GM18909 (cell line): ENCODE data around the gene KRT17.
"Not testable (repeated sequence)": the region's sequence is repeated elsewhere in the genome, so short reads cannot be mapped to it uniquely, and the experiment has no call there.

Experiments used
- ATAC-seq: cut with Tn5 transposase; IDR thresholded peaks from one replicate; pipeline ENCODE4 v1.9.1; 2021; ENCODE audit warnings: mild to moderate bottlenecking; ENCODE audit not compliant: unreplicated experiment, poor library complexity

The KRT17 gene

DNA sequence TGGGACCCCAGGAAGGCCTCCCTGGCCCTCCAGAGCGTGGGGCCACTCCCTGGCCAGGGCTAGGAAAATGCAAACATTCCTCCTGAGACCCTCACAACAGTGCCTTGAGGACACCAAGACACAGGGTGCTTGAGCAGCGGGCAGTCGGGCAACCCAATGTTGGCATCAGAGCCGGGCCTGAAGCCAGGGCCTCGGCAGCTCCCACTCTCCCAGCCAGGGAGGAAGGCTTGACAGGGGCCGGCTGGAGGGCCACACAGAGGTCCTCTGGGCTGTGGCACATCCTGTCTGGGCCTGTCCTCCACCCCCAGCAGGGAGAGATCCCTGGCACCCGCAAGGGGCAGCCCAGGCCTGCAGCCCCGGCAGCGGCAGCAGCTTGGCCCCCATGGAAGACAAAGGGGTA, 12.3 kb upstream of the KRT17 start:
- no peak for ATAC-seq

DNA sequence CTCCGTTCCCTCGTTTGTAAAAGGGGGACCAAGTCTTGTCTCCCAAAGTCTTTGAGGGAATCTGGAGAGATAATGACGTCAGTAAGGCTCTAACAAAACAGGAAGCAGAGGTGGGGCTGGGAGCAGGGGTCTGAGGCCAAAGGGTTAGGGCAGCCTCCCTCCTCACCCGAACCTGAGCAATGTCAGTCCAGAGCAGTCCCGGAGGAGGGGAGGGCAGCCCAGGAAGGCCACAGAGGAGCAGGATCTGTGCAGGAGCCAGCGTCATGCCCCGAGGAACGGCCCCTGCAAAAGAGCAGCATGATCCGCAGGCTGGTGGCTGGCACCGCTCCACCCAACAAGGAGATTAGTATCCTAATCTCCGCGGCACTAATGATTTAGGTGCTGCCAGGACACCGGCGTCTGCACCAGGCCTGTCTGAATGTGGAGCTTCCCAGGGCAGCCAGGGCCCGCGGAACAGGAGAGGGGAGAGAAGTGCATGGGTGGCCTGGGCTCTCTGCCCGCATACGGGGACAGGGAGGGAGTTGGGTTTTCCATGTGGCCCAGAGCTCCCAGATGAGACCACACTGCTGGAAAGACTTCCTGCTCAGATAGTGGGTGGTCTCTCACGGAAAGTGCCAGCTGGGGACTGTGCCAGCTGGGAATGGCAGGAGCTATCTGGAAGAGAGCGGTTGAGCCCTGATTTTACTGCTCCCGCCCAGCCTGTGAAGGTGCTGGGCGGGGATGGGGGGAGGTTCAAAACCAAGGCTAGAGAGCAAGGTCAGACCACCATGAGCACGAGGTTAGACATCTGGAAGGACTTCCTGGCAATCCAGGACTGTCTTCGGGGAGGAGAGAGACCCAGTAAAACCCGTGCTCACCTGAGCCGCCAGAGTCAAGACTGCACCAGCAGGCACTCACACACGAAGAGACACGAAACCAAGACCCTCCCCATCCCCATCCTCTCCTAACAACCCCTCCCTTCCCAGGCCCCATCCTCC, 11.0 kb upstream of the KRT17 start:
- ATAC-seq, result no peak

DNA sequence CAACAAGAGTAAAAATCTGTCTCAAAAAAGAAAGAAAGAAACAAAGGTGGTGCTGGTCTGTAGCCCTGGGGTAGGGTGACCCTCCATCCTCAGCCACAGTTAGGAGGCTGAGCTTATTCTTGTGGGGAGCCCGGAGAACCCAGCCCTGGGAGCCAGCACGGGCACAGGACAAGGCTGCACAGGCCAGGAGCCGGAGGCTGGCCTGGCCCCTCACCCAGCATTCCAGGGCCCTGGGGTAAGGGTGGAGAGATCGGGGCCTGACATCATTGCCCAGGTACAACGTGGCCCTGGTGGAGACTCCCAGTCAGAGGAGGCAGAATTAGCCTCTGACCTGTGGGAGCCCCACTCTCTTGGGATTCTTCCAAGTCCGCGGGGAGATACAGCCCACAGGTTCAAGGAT, 10.3 kb upstream of the KRT17 start:
- ATAC-seq, result no peak

DNA sequence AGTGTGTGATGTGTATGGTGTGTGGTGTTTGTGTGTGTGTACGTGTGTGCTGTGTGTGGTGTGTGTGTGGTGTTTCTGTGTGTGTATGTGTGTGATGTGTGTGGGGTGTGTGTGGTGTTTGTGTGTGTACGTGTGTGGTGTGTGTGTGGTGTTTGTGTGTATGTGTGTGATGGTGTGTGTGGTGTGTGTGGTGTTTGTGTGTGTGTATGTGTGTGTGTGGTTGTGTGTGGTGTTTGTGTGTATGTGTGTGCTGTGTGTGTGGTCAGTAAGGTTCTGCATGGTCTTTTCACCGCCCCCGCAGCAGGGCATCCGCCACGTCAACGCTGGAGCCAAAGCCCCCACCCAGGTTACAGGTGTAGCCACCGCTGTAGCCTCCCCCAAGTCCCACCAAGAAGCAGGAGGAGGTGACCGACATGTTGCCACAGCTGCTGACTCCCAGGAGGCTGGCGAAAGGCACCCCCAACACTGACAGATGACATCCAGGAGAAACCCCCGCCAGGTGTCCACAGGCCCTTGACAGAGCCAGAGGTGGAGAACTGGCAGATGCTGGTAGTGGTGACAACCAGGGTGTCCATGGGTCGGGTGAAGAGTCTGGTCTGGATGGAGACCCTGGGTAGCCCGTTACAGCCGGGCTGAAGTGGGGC, 9.3 kb upstream of the KRT17 start:
- no peak for ATAC-seq

DNA sequence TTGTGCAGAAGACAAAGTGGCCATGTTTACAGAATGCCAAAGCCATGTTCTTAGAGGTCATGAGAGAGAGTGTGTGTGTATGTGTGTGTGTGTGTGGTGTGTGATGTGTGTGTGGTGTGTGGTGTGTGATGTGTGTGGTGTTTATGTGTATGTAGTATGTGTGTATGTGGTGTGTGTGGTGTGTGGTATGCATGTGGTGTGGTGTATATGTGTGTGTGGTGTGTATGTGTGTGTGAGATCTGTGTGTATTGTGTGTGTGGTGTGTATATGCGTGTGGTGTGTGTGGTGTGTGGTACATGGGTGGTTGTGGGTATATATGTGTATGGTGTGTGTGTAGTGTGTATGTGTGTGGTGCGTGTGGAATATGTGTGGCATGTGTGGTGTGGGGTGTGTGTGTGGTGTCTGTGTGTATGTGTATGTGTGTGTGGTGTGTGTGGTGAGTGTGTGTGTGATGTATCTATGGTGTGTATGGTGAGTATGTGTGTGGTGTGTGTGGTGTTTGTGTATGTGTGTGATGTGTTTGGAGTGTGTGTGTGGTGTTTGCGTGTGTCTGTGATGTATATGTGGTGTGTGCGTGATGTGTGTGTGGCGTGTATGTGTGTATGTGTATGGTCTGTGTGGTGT, 8.2 kb upstream of the KRT17 start:
- ATAC-seq, result no peak

DNA sequence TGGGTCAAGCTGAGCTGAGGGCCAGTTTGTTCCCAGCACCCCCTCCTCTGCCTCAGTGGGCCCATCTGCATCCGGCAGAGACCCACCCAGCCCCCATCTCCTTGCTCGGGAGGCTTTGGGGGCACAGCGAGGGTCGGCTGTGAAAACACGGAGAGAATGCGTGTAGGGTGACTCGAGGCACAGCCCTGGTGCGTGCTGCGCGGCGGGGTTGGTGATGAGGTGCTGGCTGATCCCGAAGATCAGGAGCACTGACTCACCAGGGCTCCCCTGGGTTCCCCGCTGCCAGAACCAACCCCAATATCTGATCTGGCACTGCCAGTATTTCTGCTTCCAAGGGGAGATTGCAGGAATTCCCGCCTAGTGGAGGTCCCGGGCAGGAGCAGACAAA, 7.5 kb upstream of the KRT17 start:
- ATAC-seq, result no peak

DNA sequence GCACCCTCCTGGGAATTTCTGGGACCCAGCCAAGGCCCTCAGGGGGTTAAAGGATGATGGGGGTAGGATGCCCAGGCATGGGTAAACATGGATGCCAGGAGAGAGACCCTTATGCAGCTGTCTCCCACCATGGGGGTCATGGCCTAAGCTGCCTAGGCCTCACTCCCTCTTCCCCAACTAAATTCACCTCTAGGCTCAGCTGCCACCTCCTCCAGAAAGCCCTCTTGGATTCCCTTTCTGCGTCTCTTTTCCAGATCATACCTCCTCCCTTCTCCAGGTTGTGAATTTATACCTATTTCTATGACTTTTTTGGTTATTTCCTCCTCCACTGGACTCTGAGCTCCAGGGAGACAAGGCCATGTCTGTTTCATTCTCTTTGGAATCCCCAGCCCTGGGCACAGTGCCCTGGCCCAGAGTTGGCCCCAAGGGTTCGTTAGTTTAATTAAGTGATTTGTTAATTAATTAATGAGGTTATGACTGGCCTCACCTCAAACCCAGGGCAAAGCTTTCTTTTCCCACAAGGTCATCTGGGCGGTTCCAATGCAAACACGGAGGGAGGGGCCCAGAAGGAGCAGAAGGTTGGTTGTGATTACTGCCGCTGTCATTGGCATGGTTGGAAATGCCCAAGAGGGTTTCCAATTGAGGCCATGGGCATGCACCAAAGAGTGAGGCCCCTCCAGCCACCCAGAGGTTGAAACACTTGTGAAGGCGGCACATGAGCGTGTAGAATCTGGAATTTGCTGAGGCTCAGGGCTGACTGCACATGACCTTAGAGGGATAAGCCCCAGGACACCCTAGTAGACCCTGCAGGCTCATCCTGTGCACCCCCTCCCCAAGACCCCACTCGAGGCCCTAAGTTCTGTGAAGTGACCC, 6.9 kb upstream of the KRT17 start:
- no peak for ATAC-seq

DNA sequence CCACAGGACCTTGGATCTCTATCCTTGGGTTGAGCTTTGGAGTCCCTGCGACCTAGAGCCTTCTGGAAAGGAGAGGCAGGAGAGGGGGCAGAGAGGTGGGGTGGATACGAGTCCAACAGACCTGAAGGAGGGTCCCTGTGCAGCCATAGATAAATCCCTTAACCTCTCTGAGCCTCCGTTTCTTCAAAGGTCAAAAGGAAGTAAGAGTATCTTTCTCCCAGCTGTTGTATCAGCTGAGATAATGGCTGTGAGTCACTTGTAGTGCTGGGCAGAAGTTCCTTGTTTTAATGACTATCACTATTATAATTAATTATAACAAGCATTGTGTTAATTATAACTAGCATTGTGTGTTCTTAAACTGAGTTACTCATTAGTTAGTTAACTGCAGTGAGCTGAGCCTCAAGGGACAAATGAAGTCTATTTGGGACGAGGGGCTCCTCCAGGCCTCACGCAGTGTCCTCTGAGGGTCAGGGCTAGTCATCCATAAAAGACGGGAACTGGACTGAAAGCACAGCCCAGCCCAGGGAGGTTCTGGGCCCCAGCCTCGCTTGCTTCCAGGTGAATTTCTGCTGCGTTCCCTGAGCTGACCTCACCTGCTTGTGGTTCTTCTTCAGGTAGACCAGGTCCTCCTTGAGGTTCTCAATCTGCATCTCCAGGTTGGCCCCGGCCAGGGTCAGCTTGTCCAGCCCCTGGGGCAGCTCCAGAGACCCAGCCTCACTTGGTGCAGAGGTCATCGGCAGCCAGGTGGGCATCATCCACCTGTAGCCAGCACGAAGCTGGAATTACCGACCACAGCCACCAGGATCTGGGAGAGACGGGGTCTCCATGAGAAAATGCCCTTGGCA, 5.7 kb upstream of the KRT17 start:
- ATAC-seq, result no peak

DNA sequence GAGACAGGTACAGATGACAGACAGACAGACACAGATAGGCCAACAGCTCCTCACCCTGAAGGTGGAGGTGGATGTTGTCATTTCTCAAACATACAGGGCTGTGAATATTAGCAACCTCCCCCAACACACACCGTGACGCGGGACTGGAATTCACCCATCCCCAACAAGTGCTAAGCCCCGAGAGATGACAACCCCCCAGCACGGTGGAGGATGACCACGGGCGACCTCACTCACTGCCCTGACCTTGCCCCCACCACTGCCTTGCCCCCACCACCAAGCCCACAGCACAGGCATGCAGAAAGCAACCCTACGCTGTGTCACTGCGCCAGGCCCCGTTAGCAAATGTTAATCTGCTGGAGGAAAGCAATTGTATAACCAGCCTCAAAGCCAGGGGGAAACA, 4.9 kb upstream of the KRT17 start:
- no peak for ATAC-seq

DNA sequence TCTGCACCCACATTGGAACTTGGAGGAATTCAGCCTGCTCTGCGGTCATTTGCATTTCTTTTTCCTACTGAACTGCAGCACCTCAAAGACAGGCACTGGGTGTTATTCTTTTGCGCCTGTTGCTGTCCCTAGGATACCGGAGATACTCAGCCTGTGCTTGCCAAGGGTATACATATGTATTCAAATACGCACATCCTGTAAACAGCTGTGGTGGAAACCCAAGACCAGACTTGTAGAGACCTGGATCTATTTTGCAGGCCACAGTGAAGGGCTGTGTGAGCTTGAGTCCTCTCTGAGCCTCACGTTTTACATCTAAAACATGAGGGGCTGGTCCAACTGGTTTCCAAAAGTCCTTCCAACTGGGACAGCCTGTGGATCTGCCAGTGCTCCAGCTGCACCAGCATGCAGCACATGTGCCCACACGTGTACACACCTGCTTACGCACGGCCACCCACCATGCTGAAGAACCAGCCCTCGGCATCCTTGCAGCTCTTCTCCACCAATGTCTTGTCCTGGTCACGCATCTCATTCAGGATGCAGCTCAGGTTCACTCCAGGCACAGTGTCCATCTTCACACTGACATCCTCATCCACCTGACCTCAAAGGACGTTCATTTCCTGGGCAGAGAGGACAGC, 4.4 kb upstream of the KRT17 start:
- ATAC-seq, result not testable (repeated sequence)

DNA sequence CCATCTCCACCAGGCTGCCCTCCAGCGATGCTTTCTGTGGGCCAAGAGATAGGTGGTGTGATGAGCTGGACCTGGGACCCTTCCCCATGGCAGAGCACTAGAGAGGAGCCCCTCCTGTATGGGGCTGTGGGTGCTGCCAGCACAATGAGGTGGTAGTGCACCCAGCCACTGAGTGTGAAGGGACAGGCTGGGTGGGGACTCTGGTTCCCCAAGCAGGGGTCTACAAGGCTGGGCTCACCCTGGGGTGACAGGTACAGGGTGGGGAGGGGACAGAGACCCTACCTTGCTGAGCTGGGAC, 3.6 kb upstream of the KRT17 start:
- not testable (repeated sequence) for ATAC-seq

DNA sequence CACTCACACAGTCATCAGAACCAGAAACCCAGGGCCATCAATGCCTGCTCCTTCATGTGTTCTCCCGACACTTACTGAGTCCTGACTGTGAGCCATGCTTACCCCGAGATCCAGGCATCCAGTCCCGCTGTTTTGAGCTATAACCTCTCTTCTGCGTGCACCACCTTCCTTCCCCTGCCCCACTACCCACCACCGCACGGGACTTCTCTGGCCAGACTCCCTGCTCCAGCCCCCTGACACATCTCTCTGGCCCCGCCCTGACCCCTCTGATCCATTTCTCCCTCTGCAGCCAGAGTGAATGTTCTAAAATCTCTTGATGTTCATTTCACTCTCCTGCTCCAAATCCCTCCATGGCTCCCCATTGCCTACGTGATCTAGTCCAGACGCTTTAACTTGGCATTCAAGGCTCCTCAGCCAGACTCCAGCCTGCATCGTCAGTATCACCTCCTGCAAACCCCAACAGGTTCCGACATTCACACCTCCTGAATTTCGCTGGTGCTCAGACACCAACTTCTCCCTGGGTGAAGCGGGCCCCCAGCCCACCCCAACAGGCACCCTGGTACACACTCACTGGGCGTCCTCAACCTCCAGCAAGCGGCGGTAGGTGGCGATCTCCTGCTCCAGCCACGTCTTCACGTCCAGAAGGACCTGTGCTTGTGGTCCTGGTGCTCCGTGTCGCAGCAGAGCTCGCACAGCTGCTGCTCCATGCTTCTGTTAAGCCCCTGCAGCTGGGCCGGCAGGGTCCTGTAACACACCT, 3.1 kb upstream of the KRT17 start:
- ATAC-seq, result no peak

DNA sequence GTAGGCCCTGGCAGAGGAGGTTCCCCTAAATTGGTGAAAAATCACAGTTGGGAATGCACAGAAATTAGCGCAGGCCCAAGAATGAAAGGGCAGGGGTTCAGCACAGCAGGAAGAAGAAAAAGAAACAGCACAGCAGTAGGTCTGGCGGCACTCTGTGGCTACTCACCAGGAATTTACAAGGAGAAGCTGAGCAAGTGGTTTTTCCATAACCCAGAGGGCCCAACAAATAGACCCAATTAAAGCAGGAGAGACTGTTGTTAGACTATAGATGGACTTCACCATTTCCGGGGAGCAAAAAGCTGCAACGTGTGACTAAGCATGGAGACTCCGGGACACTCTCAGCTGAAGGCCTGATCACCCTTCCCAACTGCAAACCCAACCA, 2.5 kb upstream of the KRT17 start:
- ATAC-seq, result not testable (repeated sequence)

DNA sequence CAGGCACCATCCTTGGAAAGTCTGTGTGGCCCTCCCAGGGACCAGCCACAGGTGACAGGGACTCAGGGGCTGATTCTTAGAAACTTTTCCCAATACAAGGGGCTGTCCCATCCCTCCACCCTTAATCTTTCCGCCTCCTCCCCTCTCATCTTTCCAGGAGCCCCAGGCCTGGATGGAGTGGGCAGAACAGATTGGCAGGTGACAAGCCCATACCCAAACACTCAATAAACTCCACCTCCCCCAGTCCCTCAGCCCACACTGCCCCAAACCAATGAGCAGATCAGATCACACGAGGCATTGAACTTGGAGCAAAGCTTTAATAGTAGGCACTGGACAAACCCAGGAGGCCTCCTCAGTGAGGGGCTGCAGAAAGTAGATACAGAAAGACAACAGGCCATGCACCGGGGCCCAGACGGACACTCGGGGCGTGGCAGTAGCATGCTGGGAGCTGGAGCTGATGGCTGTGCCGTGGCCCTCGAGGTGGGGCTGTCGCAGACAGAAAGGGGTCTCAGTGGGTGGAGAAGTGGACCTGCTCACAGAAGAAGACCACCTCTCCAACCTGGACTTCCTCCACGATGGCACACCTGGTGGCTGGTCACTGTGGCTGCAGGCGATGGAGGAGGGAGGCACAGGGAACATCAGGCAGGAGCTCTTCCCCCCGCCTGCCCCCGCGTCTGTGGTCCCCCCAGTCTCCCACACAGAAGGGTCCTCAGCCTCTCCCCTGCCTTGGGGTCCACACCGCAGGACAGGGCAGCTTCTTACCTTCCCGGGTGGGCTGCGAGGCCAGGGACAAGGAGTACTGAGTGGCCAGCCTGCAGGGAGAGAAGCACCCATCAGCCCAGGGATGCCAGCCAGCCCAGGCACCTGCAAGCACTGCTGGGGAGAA, 1.9 kb upstream of the KRT17 start:
- not testable (repeated sequence) for ATAC-seq

DNA sequence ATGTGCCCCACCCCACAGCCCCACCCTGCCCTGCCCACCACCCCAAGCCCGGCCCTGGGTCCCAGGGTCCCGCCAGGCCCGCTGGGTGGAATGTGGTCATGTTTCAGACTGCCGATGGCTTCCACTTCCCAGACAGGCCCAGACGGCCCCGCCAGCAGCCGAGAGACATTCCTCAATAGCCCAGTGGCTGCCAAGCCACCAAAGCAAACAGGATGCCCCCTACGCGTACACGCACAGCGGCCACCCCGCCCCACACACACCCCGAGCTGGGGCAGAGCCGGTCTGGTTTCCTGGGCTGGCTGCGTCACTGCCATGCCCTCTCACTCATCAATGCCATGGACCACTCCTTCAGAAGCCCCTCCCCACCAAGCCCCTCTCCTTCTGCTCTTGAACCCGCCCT, 1.2 kb upstream of the KRT17 start:
- ATAC-seq, result no peak

DNA sequence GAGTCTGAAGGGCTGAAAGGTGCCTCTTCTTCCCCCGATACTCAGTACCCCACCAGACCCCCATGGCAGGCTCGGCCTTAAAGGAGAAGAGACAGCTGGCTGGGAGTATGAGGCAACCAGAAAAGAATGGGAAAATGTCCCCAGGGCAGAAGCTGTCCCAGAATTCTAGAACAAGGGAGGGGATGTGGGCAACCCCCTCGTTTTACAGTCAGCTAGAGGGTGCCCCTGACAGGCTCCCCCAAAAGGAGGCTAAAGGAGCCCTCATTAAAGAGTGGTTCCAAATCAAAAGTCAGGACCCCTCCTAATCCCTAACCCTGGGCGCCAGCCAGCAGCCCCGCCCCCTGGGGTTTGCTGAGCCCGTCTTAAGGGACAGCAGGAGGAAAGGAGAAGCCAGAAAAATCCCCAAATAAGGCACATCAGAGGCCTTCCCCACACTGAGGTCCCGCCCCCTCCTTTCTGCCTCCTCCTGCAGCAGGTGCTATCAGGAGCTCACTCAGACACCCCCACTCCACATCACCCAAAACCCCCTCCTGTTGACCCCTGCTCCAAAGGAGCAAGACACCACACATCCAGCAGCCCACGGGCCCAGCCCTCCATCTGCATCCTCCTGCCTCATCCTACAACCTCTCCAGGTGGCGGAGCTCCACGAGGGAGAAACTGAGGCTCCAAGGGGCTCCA, 1.1 kb downstream of the KRT17 start:
- ATAC-seq, result not testable (repeated sequence)
